CD4-positive, alpha-beta T cell treated with Interferon gamma for 1 hour (primary cell): ENCODE results near the gene CCDC82.

Experiments used
- DNase-seq: peaks from one replicate; pipeline ENCODE4 v3.0.0-alpha.2; 2020

CCDC82 gene

GRCh38 chr11:96358321-96358720 is 31.4 kb downstream of the CCDC82 start:
- DNase-seq, result no peak

DNA sequence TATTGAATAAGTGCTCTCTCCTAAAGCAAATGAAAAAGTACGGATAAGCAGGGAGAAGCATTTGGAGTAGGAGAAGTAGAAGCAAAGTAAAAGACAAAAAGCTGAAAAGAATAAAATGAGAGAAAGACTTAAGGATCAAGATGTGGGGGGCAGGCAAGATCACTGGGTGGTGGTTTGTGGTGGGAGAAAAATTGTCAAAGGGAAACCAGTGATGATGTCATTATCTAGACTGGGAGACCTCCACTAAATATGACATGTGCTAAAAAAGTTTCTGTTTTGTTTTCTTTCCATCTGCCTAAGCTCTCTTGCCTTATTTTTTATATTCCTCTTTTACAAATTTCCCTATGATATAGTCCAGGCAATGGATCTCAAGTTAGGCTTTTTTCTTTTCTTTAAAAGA is 31.9 kb downstream of the CCDC82 start:
- no peak for DNase-seq

- DNase-seq, result no peak
These were observed 32.9 kb downstream of the CCDC82 start for GRCh38 chr11:96356848-96357247.

GRCh38 chr11:96342961-96343711 is 46.6 kb downstream of the CCDC82 start, which contains the start of gene MAML2:
Gene MAML2 (minus strand): TSS chr11:96343195. CDS start chr11:96341895, 1,300 bp downstream.
- DNase-seq, result peak; percentile 90

- no peak for DNase-seq
These were observed 47.4 kb downstream of the CCDC82 start for GRCh38 chr11:96342014-96342960.

GRCh38 chr11:96341211-96342013 is 48.3 kb downstream of the CCDC82 start:
- DNase-seq, result peak; percentile 69

DNA sequence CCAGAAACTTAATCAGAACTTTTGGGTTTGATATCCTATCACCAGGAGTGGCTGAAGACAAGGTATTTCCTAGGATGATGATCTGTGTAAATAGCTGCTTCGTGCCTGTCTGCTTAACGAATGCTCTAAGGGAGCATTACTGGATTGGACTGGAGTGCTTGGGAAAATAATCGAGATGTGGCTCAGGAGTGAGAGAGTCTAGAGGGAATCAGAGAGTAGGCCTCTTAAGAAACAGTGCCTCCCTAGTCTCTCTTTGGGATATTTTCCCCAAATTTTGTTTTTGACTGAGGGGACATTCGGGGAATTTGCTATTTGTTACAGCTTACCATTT is 49.2 kb downstream of the CCDC82 start:
- DNase-seq, result no peak

DNA sequence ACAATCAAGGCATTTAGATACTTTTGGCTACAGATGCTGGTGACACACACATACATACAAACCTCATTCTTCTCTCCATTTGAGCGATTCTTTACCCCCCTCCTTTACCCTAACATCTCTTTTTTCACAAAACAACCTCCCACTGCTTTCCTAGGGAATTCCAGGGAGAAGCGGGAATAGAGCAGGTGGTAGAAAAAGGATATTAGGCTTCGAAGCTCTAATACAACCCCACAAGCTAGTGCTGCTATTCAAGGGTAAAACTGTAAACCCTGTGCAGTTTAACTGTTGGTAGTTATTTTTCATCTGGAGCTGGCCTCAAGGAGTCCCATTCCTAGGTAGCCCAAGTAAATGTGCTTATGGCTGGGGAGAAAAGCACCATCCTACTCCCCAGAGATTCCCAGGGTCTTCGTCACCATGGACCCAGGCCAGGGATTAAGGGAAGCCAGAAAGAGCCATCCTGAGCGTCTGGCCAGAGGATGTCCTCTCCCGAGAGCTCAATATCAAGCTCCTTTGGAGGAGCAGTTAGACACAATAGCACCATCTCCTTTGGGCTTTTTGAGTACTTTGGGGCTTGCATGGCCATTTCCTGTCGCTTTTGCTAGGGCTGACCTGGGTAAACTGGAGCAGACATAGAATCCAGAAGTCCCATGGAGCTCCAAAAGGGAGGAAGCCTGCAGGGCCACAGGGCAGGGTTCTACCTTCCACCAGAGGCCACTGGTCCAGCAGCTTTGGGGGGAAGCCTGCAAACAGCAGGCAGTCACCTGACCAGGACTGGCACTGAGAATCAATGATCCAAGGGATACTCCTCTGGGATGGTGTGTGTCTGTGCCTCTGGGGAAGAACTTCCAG is 49.8 kb downstream of the CCDC82 start:
- DNase-seq, result no peak

DNA sequence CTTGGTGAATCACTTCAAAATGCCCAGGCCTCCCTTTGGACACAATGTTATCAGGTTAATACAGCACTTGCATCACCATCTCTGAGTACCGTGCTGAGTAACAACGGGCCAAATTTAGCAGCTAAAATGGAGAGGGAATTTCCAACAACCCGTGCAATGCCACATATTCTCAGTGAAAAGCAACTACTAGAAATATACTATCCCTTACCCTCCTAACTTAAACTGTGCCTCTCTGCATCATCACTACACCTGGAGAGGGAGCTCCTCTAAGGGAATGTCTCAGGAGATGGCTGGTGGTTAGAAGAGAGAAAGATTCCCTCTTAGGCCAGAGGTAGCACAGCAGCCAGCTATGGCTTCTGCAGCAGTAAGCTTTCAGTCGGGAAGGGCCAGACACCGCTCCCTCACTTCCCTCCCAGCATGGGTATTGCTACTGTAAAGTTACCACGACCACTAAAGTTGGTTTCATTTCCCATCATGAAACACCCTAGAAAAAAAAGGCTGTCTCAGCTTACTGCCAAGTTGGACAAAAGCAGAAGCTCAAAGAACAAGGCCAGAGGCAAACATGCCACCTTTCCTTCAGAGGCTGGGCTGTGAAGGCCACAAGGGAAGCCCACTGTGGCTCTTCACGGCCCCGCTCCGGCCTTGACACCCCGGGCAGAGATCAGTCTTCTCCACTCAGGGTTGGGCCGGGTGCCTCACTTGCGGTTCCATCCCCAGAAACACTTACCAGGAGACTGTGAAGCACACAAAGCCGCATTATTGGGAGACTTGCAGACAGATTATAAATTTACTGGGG is 50.6 kb downstream of the CCDC82 start:
- peak; percentile 40 for DNase-seq

DNA sequence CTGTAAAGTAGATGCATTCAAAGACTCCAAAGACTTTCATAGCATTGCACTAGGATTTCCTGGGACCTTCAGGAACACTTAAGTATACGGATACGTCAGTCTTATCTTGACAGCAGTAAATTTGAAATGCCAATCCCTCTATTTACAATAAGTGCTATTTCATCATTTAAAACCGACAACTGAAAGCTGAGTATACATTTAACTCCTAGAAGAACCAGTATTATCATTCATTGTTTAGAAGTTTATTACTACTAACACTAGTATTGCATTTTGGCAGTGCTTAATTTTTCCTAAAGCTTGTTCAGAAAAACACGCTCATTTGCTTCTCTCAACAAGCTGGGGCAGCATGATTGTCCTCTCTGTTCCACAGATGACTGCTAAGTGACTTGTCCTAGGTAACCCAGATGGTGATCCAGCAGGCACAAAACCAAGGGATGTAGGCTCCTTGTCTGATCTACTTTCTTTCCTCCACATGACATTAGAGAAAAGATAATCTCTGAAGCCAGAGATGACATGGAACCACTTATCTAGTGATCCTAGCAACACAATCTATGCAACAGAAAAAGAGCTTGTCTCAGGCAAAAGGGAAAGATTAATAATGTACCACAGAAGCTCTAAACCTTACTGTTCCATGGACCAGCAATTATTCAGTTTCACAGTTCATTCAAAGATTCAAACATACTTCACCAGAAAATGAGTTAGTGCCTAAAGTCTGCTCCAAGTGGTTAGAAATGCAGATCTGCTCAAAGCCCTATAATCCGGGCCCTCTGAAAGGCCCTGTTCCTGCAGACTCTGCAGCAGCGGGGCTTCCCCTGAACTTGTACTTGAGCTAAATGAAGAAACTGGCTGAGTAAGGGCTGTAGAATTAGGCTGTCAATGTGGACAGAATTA is 51.9 kb downstream of the CCDC82 start:
- DNase-seq, result no peak

- no peak for DNase-seq
These were observed 54.3 kb downstream of the CCDC82 start for GRCh38 chr11:96335388-96335787.

- DNase-seq, result no peak
These were observed 55.5 kb downstream of the CCDC82 start for GRCh38 chr11:96334219-96334618.

DNA sequence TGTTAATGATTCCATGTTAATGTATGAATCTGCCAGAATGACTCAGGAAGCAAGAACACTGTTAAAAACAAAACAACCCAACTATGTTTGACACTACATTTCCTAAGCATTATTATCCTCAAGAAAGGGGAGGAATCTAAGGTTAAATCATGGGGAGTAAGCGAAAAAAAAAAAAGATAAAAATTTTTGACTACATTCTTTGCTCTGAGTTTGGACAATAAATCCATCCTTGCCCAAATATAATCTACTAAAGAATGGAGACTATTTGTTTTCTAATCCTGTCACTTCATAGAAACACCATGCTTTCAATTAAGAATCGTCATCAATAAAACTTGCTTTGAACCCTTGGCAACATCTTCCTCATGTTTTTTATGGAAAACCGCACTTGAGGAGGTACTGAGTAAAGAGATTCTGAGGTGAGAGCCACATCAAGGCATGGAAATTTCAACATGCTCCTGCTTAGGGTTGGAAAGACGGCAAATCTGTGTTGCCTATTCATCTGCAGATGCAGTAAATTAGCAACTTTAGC is 56.5 kb downstream of the CCDC82 start:
- no peak for DNase-seq

GRCh38 chr11:96332126-96332771 is 57.5 kb downstream of the CCDC82 start:
- DNase-seq, result no peak

GRCh38 chr11:96331699-96332116 is 58.0 kb downstream of the CCDC82 start:
- no peak for DNase-seq

- DNase-seq, result no peak
These were observed 59.2 kb downstream of the CCDC82 start for GRCh38 chr11:96330511-96330859.

GRCh38 chr11:96329855-96330510 is 59.7 kb downstream of the CCDC82 start:
- no peak for DNase-seq

- no peak for DNase-seq
These were observed 60.3 kb downstream of the CCDC82 start for GRCh38 chr11:96329419-96329818.
